ENCODE data around the gene SPAG7.
A peak's percentile ranks its signal among the peaks of the same experiment; 100 is the strongest.

Gene SPAG7

DNA sequence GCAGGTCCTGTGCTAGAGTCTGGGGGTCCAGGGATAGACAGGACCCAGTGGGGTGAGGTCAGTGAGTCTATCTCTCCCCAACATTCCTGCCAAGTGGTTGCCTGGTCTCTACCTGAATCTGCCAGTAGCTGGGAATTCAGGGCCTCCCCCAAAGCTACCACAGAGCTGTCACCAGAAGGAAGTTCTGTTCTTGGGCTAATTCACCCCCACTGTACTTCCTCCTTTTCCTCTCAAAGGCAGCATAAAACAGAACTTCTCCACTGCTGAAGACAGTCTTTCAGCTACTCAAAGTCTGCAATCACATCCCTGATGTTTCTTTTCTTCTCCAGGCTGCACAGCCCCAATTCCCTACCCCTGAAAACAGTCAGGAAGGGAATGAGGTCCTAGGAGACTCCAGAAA is 11.1 kb upstream of the SPAG7 start:
- DNase-seq (ENCODE audit: low read depth in 2 of 2, low spot score in 1 of 2): no peak

DNA sequence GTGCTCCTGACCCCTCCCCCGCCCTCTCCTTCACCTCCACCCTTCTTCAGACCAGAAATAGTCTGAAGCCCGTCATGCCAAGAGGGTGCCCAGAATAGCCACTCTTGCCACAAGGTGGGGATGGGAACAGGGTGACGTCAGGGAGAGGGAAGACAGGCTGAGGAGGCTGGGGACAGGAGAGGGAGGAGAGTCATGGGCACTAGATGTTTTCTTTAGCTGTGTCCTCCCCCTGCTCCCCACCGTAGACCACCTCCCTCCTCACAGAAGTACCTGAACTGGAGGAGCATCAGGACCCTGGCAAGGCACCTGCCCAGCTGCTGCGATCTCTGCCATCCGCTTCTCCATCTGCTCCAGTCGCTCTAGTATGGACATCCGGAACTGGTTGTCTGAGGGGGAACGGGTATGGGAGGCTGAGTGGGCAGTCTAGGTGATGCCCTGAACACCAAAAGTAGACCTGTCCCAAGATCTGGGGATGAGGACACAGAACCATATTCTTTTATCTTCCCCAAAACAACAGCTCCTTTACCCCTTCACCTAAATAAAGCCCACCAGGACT is 6.6 kb upstream of the SPAG7 start:
- no peak for DNase-seq (ENCODE audit: low read depth in 2 of 2, low spot score in 1 of 2)

DNA sequence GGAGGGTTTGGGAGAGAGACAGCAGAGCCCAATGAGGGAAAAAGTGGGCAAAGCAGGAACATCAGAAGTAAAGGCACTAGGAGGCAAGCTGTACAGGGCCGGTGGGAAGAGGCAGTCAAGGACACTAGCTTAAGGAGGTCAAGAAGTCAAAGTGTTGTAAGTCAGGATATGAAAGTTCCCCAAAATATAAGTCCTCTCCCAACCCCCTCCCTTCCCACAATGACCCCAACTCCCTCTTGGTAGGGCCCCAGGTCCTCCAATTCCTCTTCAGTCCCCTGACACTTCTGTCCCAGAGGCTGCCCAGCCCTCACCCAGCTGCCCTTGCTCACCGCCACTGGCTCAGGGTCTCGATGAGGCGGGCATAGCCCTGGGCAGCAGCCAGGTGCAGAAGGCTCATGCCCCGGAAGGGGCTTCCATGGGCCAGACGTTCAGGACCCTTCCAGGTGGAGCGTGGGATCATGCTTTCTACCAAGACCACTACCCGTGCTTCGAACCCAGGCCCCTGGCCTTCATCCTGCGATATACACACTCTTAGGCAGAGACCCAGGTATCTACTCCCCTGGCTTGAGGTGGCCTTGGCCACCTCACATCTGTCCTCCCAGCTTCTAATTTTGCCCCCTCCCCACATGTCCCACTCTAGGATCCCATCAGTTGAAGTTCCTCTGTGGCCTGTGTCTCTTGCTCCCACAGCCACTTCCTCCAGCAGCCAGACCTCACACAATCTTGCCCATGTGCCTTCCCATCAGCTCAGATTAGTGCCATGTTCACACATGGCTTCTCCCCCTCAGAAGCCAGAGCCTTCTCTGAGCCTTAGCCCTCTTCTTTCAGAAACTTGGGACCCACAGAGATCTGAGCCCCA is 5.9 kb upstream of the SPAG7 start:
- DNase-seq (ENCODE audit: low read depth in 2 of 2, low spot score in 1 of 2): no peak

DNA sequence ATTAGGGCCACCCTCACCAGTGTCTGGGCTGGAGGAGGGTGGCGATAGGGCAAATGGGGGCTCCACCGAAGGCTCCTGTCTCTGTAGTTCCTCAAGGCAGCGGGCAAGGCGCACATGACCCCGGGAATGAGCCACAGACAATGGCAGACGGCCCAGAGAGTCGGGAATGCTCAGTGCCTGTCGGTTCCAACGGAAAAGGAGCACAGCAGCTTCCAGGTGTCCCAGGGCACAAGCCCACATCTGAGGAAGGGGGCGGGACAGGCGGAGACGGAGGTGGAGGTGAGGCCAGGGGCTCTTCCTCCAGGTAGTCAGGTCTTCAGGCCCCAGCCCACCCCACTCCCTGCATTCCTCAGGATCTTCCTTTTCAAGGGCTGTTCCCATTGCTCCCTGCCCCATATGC is 5.1 kb upstream of the SPAG7 start:
- DNase-seq (ENCODE audit: low read depth in 2 of 2, low spot score in 1 of 2): no peak

DNA sequence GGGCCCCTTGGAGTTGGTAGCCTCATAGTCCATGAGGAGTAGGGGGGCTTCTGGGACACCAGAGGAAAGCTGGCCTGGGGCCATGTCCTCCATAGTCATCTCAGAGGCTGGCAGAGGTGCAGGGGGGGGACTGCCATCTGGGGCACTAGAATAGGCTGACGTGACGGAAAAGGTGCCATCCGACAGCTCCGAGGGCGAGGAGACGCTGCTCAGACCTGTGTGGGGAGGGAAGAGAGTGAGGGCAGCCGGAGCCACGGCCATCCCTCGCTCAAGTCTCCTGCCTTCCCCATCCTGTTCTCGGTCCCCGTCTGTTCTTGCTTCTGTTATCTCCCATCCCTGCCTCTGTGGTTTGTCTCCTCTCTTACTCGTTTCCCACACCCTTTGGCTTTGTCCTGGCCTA is 4.7 kb upstream of the SPAG7 start:
- DNase-seq (ENCODE audit: low read depth in 2 of 2, low spot score in 1 of 2): no peak

DNA sequence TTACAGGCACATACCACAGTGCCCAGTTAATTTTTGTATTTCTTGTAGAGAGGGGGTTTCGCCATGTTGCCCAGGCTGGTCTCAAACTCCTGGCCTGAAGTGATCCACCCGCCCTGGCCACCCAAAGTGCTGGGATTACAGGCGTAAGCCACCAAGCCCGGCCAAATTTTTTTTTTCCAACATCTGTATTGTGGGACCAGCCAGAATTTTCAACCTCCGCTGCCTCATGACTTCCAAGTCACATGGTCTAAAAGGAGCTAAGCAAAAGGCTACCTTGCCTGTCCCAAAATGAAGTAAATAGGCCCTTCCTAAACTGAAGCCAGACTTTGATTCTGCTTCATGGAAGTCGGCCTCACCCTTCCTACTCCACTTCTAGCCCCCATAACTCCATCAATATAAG is 4.2 kb upstream of the SPAG7 start:
- DNase-seq (ENCODE audit: low read depth in 2 of 2, low spot score in 1 of 2): no peak

DNA sequence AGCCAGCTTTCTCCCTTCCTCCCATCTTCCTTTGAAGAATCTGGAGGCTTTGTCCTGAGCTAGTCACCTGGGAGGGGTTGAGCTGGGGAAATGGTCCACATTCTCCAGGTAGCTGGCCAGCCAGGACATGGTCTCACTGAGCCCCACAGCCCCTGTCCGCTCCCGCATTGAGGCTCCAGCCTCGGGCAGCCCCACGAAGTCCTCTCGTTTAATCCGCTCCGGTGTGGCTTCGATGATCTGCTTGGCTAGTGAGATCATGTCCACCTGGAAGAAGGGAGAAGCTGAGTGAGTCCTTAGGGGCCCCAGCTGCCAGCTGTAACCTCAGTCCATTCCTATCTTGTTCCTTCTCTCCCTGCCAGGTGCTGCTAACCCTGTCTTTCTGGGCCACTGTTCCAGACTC is 2.7 kb upstream of the SPAG7 start:
- DNase-seq (ENCODE audit: low read depth in 2 of 2, low spot score in 1 of 2): no peak

DNA sequence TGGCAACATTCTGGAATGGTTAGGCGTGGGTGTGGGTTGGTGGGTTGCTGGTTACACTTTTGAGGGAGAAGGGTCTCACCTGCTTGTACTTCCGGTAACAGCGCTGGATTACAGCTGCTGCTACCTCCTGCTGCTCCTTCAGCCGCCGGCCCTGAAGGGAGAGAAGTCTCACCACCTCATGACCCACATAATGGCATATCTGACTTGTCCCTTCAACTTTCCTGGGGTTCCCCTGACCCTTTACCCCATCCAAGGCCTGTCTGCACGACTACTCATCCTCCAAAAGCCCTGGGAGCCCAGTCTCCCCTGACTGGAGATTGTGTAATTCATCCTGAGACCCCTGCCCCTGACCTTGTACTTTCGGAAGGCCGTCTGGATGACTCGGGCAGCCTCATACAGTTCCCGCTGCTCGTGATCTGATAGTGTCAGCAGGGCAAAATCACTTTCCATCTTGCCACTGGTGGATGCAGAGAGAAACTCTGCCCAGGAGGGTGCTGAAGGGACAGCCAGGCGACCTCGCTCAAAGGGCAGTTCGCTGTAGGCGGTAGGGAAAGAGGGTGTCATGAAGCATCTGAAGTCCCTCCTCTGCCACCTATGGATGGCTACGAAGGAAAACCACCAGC is 2.0 kb upstream of the SPAG7 start:
- DNase-seq (ENCODE audit: low read depth in 2 of 2, low spot score in 1 of 2): no peak

DNA sequence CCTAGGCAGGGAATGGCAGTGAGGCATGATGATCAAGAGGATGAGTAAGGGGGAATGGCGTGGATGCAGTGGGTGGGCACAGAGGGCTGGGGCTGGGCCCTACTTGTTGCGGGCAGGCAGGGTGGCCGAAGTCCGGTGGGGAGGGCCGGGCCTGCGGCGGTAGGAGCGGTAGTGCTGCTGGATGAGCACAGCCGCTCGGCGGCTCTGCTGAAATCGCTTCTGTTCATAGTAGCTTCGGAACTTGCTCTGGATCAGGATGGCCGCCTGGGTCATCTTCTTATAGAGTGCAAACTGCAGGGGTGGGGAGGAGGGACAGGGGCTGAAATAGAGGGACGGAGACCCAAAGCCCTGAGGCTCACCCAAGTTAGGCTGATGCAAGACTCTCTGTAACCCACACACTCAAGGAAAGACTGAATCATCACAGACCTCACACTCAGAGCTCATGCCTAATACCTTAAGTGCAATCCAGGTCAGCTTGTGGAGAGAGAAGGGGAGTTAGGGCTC is 1.5 kb upstream of the SPAG7 start:
- no peak for DNase-seq (ENCODE audit: low read depth in 2 of 2, low spot score in 1 of 2)

DNA sequence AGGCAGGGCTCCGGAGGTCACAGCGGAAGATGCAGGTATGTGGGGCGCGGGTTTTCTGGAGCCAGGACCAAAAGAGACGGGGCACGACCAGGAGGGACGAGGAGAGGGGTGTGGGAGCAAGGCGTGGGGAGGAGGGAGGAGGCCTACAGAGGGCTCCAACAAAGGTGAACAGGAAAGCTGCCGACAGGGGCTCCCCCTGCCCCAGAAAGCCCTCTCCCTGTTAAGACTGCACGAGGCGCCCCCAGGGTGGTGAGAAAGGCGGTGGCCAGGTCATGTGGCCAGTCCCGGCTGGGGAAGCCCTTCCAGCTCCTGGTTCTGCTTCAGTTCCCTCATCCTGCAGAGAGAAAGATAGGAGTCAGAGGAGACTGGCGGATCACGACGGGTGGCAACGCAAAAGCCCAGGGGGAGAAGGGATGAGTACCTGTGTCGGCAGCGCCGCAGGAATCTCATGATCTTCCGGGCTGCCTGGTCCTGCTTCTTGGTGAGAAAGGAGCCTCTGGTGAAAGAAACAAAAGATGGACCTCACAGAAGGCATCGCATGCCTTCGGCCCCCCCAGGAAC is 949 bp upstream of the SPAG7 start:
- no peak for DNase-seq (ENCODE audit: low read depth in 2 of 2, low spot score in 1 of 2)

DNA sequence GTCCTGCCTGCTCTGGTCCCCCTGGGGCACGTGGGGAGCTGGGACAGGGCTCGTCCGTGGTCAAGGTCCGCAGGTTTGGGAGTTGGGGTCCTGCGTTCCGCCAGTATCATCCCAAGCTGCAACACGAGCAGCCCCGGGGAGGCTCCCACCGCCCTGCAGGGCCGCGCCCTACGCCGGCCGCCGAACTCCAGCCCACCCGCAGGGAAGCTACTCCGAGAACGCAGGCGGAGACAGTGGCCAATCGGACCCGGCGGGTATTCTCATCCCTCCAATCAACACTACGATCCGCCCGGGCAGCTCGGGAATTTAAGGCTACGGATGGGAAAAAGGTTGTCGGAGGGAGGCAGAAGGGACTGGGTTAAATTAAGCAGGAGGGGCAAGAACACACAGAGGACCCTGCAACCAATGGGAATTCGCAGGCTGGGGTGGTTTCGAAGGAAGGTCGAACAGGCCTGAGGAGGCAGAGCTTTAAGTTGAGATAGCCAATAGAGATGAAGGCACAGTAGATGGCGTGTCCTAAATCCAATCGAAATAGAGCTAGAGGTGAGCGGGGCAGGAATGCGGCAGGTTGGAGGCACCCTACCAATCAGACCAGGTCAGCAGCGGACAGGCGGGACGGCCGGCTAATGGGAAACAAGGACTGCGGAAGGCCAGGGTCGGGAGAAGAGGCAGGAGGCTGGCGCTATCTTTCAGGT is 626 bp downstream of the SPAG7 start:
- DNase-seq (ENCODE audit: low read depth in 2 of 2, low spot score in 1 of 2): peak; percentile 69 to 90

DNA sequence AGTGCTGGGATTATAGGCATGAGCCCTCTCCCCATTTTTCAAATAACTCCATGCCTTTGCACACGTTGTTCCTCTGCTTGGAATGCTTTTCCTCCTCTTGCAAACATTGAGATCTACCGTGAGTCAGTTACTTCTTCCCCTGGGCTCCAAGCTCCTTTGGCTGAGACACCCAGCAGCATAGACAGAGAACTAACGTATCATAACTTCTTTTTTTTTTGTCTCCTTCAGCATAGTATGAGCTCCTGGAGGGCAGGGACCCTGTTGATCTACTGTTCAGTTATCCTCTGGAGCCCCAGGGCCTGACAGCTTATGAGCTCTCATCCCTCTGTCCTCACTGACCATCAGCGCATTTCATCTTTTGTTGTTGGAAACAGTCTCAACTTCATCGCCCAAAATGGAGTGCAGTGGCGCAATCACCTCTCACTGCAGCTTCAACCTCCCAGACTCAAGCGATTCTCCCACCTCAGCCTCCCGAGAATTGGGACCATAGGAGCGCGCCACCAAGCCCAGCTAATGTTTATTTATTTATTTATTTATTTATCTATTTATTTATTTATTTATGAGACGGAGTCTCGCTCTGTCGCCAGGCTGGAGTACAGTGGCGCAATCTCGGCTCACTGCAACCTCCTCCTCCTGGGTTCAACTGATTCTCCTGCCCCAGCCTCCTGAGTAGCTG is 2.2 kb downstream of the SPAG7 start:
- no peak for DNase-seq (ENCODE audit: low read depth in 2 of 2, low spot score in 1 of 2)

DNA sequence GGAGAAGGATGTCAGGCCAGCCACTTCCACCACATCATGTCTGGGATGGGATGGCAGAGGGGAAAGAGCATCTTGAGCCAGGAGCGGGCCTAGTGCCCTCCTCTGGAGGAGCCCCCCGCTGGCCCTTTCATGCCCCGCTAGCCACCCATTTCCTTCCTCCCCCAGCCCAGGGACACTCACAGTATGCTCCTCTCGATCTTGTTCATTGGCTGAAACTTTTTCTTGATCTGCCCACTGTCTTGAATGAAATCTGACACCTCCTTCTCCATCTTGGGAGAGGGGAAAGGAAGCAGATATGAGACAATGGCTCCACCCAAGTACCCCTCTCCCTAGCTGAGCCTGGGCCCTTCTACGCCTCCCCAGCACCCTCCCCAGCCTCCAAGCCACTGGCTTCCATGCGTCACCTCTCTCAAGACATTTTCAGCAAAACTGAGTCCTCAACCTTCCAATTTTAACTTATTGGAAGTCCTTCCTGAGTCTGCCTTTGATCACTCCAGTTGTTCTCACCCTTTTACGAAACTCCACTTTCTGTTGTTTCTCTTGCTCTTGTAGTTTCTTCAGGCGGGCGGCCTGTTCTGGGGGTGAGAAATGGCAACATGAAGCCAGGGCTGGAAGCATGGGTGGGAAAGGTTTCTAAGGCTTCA is 7.2 kb downstream of the SPAG7 start:
- no peak for DNase-seq (ENCODE audit: low read depth in 2 of 2, low spot score in 1 of 2)

DNA sequence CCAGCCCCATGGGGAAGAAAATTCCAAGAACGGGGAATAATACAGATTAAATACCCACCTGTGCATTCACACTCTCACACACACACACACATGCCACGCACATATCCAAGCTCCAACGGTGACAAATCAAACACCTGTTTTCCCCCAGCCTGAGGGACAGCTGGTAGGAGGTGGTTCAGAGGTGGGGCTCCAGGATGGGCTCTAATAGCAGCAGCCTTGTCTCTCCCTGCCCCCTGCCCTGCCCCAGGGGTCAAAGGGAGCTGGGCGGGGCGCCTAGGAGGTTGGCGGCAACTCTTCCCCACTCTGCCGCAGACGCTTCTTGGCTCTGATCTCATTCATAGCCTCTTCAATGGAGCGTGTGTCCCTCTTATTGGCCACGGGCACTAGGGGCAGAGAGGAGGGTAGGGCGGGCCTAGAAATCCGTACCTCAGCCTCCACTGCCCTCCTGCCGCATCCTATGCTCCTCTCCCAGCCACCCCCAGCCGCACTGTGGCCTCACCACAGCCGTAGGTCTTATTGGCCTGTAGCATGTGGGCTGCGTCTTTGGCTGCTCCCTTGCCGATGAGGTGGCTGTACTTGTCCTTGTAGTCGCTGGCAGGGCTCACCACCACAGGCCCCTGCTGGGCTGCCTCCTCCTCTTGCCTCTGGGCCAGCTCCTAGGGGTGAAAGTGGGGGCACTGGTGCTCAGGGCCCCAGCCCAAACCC is 8.2 kb downstream of the SPAG7 start:
- no peak for DNase-seq (ENCODE audit: low read depth in 2 of 2, low spot score in 1 of 2)

DNA sequence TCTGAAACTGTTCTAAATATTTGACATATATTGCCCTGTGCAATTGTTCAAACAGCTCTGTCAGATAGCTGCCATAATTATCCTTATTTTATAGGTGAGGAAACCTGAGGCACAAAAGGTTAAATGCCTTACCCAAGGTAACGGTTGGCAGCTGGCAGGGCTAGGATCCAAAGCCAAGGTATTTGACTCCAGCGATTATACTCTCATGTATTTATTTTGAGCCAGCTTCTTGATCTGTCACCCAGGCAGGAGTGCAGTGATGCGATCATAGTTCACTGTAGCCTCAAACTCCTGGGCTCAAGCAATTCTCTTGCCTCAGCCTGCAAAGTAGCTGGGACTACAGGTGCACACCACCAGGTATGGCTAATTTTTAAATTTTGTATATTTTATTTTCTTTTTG is 9.5 kb downstream of the SPAG7 start:
- no peak for DNase-seq (ENCODE audit: low read depth in 2 of 2, low spot score in 1 of 2)

DNA sequence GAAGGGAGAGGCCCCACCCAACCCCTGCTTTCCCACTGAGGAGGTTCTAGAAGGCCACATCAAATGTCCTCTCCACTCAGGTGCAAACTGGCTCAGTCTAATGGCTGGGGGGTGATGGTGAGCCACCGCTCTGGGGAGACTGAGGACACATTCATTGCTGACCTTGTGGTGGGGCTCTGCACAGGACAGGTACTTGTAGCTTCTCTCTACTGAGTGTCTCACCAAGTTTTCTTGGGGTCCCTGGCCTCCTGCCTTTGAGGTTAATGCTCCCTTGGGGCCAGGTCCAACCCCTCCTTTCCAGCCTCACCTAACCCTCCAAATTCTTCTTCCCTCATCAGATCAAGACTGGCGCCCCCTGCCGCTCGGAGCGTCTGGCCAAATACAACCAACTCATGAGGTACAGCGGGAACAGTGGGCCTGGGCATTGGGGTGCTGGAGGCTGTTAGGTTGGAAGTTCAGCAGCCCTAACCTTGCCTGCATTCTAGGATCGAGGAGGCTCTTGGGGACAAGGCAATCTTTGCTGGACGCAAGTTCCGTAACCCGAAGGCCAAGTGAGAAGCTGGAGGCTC is 11.0 kb downstream of the SPAG7 start:
- no peak for DNase-seq (ENCODE audit: low read depth in 2 of 2, low spot score in 1 of 2)

DNA sequence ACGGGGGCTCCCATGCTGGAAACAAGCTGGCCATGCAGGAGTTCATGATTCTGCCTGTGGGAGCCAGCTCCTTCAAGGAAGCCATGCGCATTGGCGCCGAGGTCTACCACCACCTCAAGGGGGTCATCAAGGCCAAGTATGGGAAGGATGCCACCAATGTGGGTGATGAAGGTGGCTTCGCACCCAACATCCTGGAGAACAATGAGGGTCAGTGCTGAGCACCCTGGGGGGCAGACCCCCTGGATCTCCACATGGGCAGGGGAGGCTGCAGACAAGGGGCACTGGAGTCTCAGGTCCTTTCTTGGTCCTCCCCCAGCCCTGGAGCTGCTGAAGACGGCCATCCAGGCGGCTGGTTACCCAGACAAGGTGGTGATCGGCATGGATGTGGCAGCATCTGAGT is 12.5 kb downstream of the SPAG7 start:
- DNase-seq (ENCODE audit: low read depth in 2 of 2, low spot score in 1 of 2): no peak

DNA sequence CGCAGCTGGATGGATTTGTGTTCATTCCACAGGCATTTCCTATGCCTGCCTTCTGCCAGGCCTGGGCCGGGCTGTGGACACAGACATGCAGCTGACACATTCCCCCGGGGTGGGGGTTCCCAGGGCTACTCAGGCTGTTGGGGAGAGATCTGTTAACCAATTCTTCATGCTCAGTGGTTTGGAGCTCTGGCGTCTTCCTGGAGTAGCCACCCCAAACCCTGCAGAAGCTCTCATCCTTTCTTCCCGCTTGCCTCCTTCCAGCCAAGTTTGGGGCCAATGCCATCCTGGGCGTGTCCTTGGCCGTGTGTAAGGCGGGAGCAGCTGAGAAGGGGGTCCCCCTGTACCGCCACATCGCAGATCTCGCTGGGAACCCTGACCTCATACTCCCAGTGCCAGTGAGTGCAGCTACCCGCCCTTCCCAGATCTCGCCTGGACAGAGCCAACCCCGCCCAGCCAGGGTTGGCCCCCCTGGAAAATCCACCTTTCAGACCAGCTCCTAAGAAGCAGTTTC is 14.1 kb downstream of the SPAG7 start:
- no peak for DNase-seq (ENCODE audit: low read depth in 2 of 2, low spot score in 1 of 2)

DNA sequence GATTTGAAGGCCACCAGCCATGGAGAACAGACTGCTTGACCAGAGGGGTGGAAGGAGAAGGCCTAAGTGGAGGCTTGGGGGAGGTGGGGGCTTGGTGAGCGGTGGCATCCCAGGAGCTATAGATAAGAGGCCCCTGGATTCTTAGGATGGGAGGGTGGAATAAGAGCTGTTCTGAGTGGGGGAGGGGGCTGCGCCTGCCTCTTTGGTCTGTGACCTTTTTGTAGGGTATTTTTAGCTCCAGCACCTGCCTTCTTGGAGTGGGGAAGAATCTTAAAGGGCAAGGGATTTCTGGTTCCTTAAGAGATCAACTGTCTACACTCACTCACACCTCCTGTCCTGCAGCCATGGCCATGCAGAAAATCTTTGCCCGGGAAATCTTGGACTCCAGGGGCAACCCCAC is 16.1 kb downstream of the SPAG7 start:
- DNase-seq (ENCODE audit: low read depth in 2 of 2, low spot score in 1 of 2): no peak

All from stimulated activated CD8-positive, alpha-beta memory T cell treated with anti-CD3 and anti-CD28 coated beads, Interleukin-4, amount 100 ng/mL, for 4 hours (primary cell).